H1 (cell line): ENCODE measurements around the gene MINAR2. TPM values are rescaled to one million over a fixed set of nuclear protein-coding genes. Genes with fewer than 3 reads are reported as not detected.
A peak's percentile ranks its signal among the peaks of the same experiment; 100 is the strongest.

Source experiments
- CTCF ChIA-PET: fragments of 300-600 bp; sonication (Branson Sonifier 250); formaldehyde crosslinking; loops from one replicate; lab custom pipeline; 2021; ENCODE audit not compliant: partially characterized antibody; lab: Charles Lee
- POLR2A ChIA-PET: fragments of 300-600 bp; sonication (Branson Sonifier 250); formaldehyde crosslinking; loops from one replicate; lab custom pipeline; 2021; ENCODE audit warnings: inconsistent platforms; ENCODE audit not compliant: partially characterized antibody; lab: Charles Lee
- DNase-seq, 2 experiments: peaks; one replicate each; pipeline versions ENCODE4 v3.0.0 to v3.0.0-alpha.2; 2010 to 2022; ENCODE audit warnings: low spot score in 2 of 2, low read depth in 1 of 2, mixed read lengths in 1 of 2
- FAIRE-seq: peaks from 2 replicates; lab custom pipeline; 2011; peaks lifted over from hg19 to GRCh38; lab: Jason Lieb, UNC
- H2AFZ ChIP-seq: 2 replicates; pipeline ENCODE4 v1.8.1; 2012; ENCODE audit warnings: low read length, inconsistent platforms
- H2AK5ac ChIP-seq: 2 replicates; pipeline ENCODE4 v1.6.1; 2013; ENCODE audit warnings: low read depth, low read length
- H2BK120ac ChIP-seq: replicated peaks from 2 replicates; pipeline ENCODE3; 2013; ENCODE audit warnings: low read depth, low read length, inconsistent platforms
- H2BK12ac ChIP-seq: 2 replicates; pipeline ENCODE4 v1.6.1; 2013; ENCODE audit warnings: low read depth, low read length
- H2BK15ac ChIP-seq: 2 replicates; pipeline ENCODE4 v1.6.1; 2013; ENCODE audit warnings: low read length
- H2BK20ac ChIP-seq: 2 replicates; pipeline ENCODE4 v1.6.1; 2013; ENCODE audit warnings: low read length
- H2BK5ac ChIP-seq: 2 replicates; pipeline ENCODE4 v1.6.1; 2013; ENCODE audit warnings: low read depth, low read length
- H3K14ac ChIP-seq: 2 replicates; pipeline ENCODE4 v1.6.1; 2013; ENCODE audit warnings: inconsistent platforms; ENCODE audit not compliant: insufficient read length
- H3K18ac ChIP-seq: 2 replicates; pipeline ENCODE4 v1.6.1; 2013; ENCODE audit warnings: low read length; ENCODE audit errors: extremely low read depth
- H3K23ac ChIP-seq: 2 replicates; pipeline ENCODE4 v1.6.1; 2013; ENCODE audit warnings: inconsistent platforms; ENCODE audit not compliant: insufficient read length
- H3K23me2 ChIP-seq: 2 replicates; pipeline ENCODE4 v1.6.1; 2013; ENCODE audit warnings: low read depth, low read length
- H3K27ac ChIP-seq: 2 replicates; pipeline ENCODE4 v1.6.1; 2011; ENCODE audit warnings: low read depth, low read length, inconsistent platforms
- H3K27me3 ChIP-seq, 4 experiments: replicated peaks in 1 of 4; 1 replicate in 1 of 4; 2 replicates in 3 of 4; pipeline versions ENCODE4 v1.6.1 to v1.8.1; 2011 to 2013; ENCODE audit warnings: low read length in 3 of 4, mild to moderate bottlenecking in 3 of 4, inconsistent platforms in 2 of 4, mixed read lengths in 2 of 4, moderate library complexity in 1 of 4; ENCODE audit not compliant: control insufficient read depth in 3 of 4, insufficient read depth in 3 of 4; ENCODE audit errors: extremely low read depth in 1 of 4
- H3K36me3 ChIP-seq, 4 experiments: 2 replicates each; pipeline versions ENCODE4 v1.6.1 to v1.8.1; 2011 to 2013; ENCODE audit warnings: mild to moderate bottlenecking in 4 of 4, low read length in 3 of 4, moderate library complexity in 2 of 4, control low read depth in 1 of 4, inconsistent platforms in 1 of 4; ENCODE audit not compliant: insufficient read depth in 4 of 4, control insufficient read depth in 2 of 4
- H3K4ac ChIP-seq: replicated peaks from 2 replicates; pipeline ENCODE3; 2013; ENCODE audit warnings: low read length, low read depth, mixed read lengths, inconsistent platforms; ENCODE audit not compliant: insufficient read length
- H3K4me1 ChIP-seq, 4 experiments: replicated peaks in 1 of 4; 1 replicate in 1 of 4; 2 replicates in 3 of 4; pipeline versions ENCODE4 v1.6.1 to v1.8.1; 2011 to 2013; ENCODE audit warnings: low read length in 3 of 4, inconsistent platforms in 2 of 4, mixed read lengths in 1 of 4; ENCODE audit not compliant: insufficient read depth in 4 of 4, control insufficient read depth in 3 of 4
- H3K4me2 ChIP-seq, 2 experiments: 2 replicates each; pipeline versions ENCODE4 v1.6.1 to v1.8.1; 2011 to 2013; ENCODE audit warnings: low read depth in 2 of 2, low read length in 2 of 2, control low read depth in 1 of 2, inconsistent platforms in 1 of 2, mild to moderate bottlenecking in 1 of 2; ENCODE audit not compliant: insufficient read depth in 1 of 2
- H3K4me3 ChIP-seq, 4 experiments: fragments of 200-600, 300-600 bp in 1 of 4; sonication (generic), shearing (Covaris generic), sonication (Bioruptor Twin) in 1 of 4; 2 replicates each; pipeline versions ENCODE4 v1.5.1 to v1.8.1; 2011 to 2016; ENCODE audit warnings: low read length in 4 of 4, low read depth in 3 of 4, control low read depth in 2 of 4, inconsistent platforms in 2 of 4, mild to moderate bottlenecking in 2 of 4, mixed read lengths in 1 of 4, moderate library complexity in 1 of 4; ENCODE audit not compliant: insufficient read depth in 2 of 4; ENCODE audit errors: extremely low read depth in 1 of 4
- H3K56ac ChIP-seq: replicated peaks from 2 replicates; pipeline ENCODE3; 2013; ENCODE audit warnings: low read depth, mild to moderate bottlenecking, mixed read lengths, low read length, inconsistent platforms; ENCODE audit not compliant: insufficient read length
- H3K79me1 ChIP-seq: 2 replicates; pipeline ENCODE4 v1.6.1; 2013; ENCODE audit warnings: low read depth, low read length, control low read depth
- H3K79me2 ChIP-seq, 2 experiments: 2 replicates each; pipeline versions ENCODE4 v1.6.1 to v1.8.1; 2012 to 2013; ENCODE audit warnings: low read length in 2 of 2, mild to moderate bottlenecking in 2 of 2, inconsistent platforms in 1 of 2; ENCODE audit not compliant: insufficient read depth in 2 of 2, control insufficient read depth in 1 of 2
- H3K9ac ChIP-seq, 4 experiments: replicated peaks in 1 of 4; 1 replicate in 1 of 4; 2 replicates in 3 of 4; pipeline versions ENCODE4 v1.6.1 to v1.8.1; 2011 to 2013; ENCODE audit warnings: low read depth in 3 of 4, low read length in 3 of 4, control low read depth in 2 of 4, mild to moderate bottlenecking in 2 of 4, moderate library complexity in 2 of 4, inconsistent platforms in 1 of 4; ENCODE audit errors: extremely low read depth in 1 of 4
- H3K9me3 ChIP-seq, 2 experiments: 2 replicates each; pipeline versions ENCODE4 v1.6.1 to v1.8.1; 2012 to 2013; ENCODE audit warnings: mild to moderate bottlenecking in 2 of 2, moderate library complexity in 2 of 2, control low read depth in 1 of 2, inconsistent platforms in 1 of 2, low read depth in 1 of 2, low read length in 1 of 2, mixed read lengths in 1 of 2; ENCODE audit not compliant: insufficient read depth in 2 of 2
- H4K20me1 ChIP-seq, 2 experiments: replicated peaks in 1 of 2; 2 replicates each; pipeline versions ENCODE3 to v1.8.1; 2011 to 2013; ENCODE audit warnings: inconsistent platforms in 2 of 2, low read length in 2 of 2, mild to moderate bottlenecking in 1 of 2; ENCODE audit not compliant: insufficient read depth in 2 of 2, control insufficient read depth in 1 of 2
- H4K5ac ChIP-seq: 2 replicates; pipeline ENCODE4 v1.6.1; 2013; ENCODE audit warnings: low read length, low read depth, mixed read lengths, inconsistent platforms; ENCODE audit not compliant: insufficient read length
- H4K8ac ChIP-seq: 2 replicates; pipeline ENCODE4 v1.8.0; 2013; ENCODE audit warnings: mild to moderate bottlenecking, moderate library complexity, low read length, inconsistent platforms; ENCODE audit not compliant: insufficient read depth; ENCODE audit errors: extremely low read depth
- H4K91ac ChIP-seq: replicated peaks from 2 replicates; pipeline ENCODE3; 2013; ENCODE audit warnings: low read length, mixed read lengths, inconsistent platforms; ENCODE audit not compliant: insufficient read length
- BACH1 ChIP-seq: IDR thresholded peaks from 2 replicates; pipeline ENCODE4 v1.6.1; 2012; ENCODE audit warnings: low read length, improper control_type of control experiment
- CHD1 ChIP-seq: IDR thresholded peaks from 2 replicates; pipeline ENCODE4 v1.6.1; 2012; ENCODE audit warnings: low read depth, low read length, improper control_type of control experiment
- EP300 ChIP-seq, 2 experiments: IDR thresholded peaks; 1 replicate in 1 of 2; 2 replicates in 1 of 2; pipeline ENCODE4 v1.6.1; 2011 to 2012; ENCODE audit warnings: low read depth in 2 of 2, low read length in 2 of 2, mild to moderate bottlenecking in 2 of 2, borderline replicate concordance in 1 of 2, inconsistent platforms in 1 of 2, moderate library complexity in 1 of 2
- EZH2 ChIP-seq: fragments of 200-600 bp; sonication (generic); IDR thresholded peaks from 2 replicates; pipeline ENCODE4 v1.7.1; 2012; ENCODE audit warnings: low read depth, mild to moderate bottlenecking, moderate library complexity, low read length, inconsistent platforms; ENCODE audit not compliant: severe bottlenecking
- NRF1 ChIP-seq: IDR thresholded peaks from 2 replicates; pipeline ENCODE4 v1.6.1; 2011; ENCODE audit warnings: mild to moderate bottlenecking, low read depth, low read length, improper control_type of control experiment
- POU5F1 ChIP-seq: IDR thresholded peaks from 2 replicates; pipeline ENCODE4 v1.6.1; 2011; ENCODE audit warnings: low read depth, mild to moderate bottlenecking, low read length, moderate library complexity
- RAD21 ChIP-seq, 2 experiments: IDR thresholded peaks in 1 of 2; conservative IDR thresholded peaks in 1 of 2; 2 replicates each; pipeline ENCODE4 v1.6.1; 2011; ENCODE audit warnings: low read depth in 2 of 2, low read length in 2 of 2, improper control_type of control experiment in 1 of 2, inconsistent platforms in 1 of 2, mild to moderate bottlenecking in 1 of 2, moderate library complexity in 1 of 2
- RNF2 ChIP-seq: fragments of 200-900, 300-1000 bp; sonication (generic); IDR thresholded peaks from 2 replicates; pipeline ENCODE4 v1.7.1; 2016; ENCODE audit warnings: borderline replicate concordance, low read depth, mild to moderate bottlenecking, antibody characterized with exemption, low read length; ENCODE audit not compliant: poor library complexity, severe bottlenecking; ENCODE audit errors: missing control alignments
- TCF12 ChIP-seq: IDR thresholded peaks from 2 replicates; pipeline ENCODE4 v1.6.1; 2011; ENCODE audit warnings: low read depth, mild to moderate bottlenecking, low read length
- TEAD4 ChIP-seq: IDR thresholded peaks from 2 replicates; pipeline ENCODE4 v1.6.1; 2012; ENCODE audit warnings: low read depth, low read length, inconsistent platforms, mixed read lengths
- WGBS, 2 experiments: shearing (Covaris generic) in 1 of 2; methylation state at CpG; one replicate each; pipeline versions ENCODE4 v1.1.6 to v1.1.7; 2013 to 2015; ENCODE audit warnings: low lambda C conversion rate in 2 of 2, mixed read lengths in 2 of 2, inconsistent platforms in 1 of 2, low coverage in 1 of 2, missing lambda C conversion rate in 1 of 2; ENCODE audit not compliant: insufficient replicate concordance in 2 of 2, insufficient coverage in 1 of 2, insufficient read length in 1 of 2; ENCODE audit errors: extremely low coverage in 1 of 2, missing lambda C conversion rate in 1 of 2; 5-methylcytosine and 5-hydroxymethylcytosine counted together
- polyA plus RNA-seq, 7 experiments: library from polyadenylated mRNA; depleted of rRNA in 3 of 7; stranded (reverse) in 5 of 7; unstranded in 2 of 7; fragments of >200 nt in 5 of 7; fragments of 200-250 nt in 2 of 7; gene quantifications; 1 replicate in 5 of 7; 2 replicates in 1 of 7; 4 replicates in 1 of 7; pipeline versions ENCODE4 v1.2.1 to v1.2.3, GENCODE V29; 2011 to 2013; ENCODE audit warnings: missing spikeins in 2 of 7, mixed read lengths in 2 of 7
- total RNA-seq: library from RNA; stranded (reverse); fragmentation: NEBNext Ultra II Directional; extraction: Animal tissue kit (Norgen Biotek cat#: 25700); gene quantifications from 2 replicates; pipeline ENCODE4 v1.2.1, GENCODE V29; 2021
- TF ChIP-seq, protein P1 (sequence below): IDR thresholded peaks from 2 replicates; pipeline ENCODE4 v1.6.1; 2012; ENCODE audit warnings: low read length, inconsistent platforms

Gene MINAR2
- total and polyA plus RNA-seq, 2 of the 8 experiments (the other 6 are each of a cell fraction or from before 2014, with no cell fraction given), result 0.17 TPM; not detected in 1

- Histone ChIP-seq H4K5ac (no peak overlapping the region), H4K20me1 (no peaks in the 10 kb centered on the region), H2AFZ (no peak overlapping the region), H3K9me3 (no peaks in the 10 kb centered on the region), H3K27ac (no peak overlapping the region), H3K14ac (no peak overlapping the region), H4K91ac (no peak overlapping the region), H2BK120ac (no peak overlapping the region), H2AK5ac (no peak overlapping the region), H3K23ac (no peak overlapping the region), H3K4me3 (no peak overlapping the region), H2BK12ac (no peak overlapping the region), H3K79me2 (no peaks in the 10 kb centered on the region), H2BK20ac (no peak overlapping the region), H3K4me2 (no peak overlapping the region), H3K4ac (no peak overlapping the region), H3K23me2 (no peaks in the 10 kb centered on the region), H2BK15ac (no peak overlapping the region), H3K56ac (no peak overlapping the region), H3K18ac (no peak overlapping the region), H2BK5ac (no peak overlapping the region), H4K8ac (peak overlapping the region; percentile 51; the same call in 1 of the 2 replicates), H3K27me3 (no peaks in the 10 kb centered on the region), H3K4me1 (peaks cover 0 to 2% (median under 1%) of the 10 kb centered on the region in 4 experiments; a peak in 1 of 7 replicates), H3K79me1 (no peaks in the 10 kb centered on the region), H3K36me3 (peaks cover 0 to 2% (median 0%) of the 10 kb centered on the region in 4 experiments; a peak in 2 of 8 replicates), H3K9ac (no peak overlapping the region)
- ChIA-PET CTCF (interaction anchor here (0.6 to 1.0 kb wide), 3 partner anchors 32 to 58 kb away, joined by 3 read pairs; partner anchors contain the start of gene MINAR2), POLR2A (interaction anchor here (1.5 kb wide), 1 partner anchor 10 kb away, joined by 3 read pairs; no protein-coding TSS in a partner anchor)
- 100% methylated on average over 1 of the region's 1 CpG; no CpG with 5 or more reads in 1 of the 2 experiments for WGBS, 2 experiments
- DNase-seq (no peak), FAIRE-seq (no peak)
- TF ChIP-seq EP300 (IDR thresholded peaks at IDR 0.05; ENCODE audit: borderline replicate concordance in 1 of 2, low read depth in 2 of 2, low read length in 2 of 2) (no peak), RNF2 (no peak), TEAD4 (no peak), TCF12 (no peak), RAD21 (IDR thresholded peaks at IDR 0.05 in 1 of 2, conservative IDR thresholded peaks at IDR 0.05 in 1 of 2; ENCODE audit: low read depth in 2 of 2, low read length in 2 of 2) (no peak), POU5F1 (no peak), BACH1 (no peak), NRF1 (no peak), EZH2 (no peak), CHD1 (no peak)
- TF ChIP-seq, protein P1, sequence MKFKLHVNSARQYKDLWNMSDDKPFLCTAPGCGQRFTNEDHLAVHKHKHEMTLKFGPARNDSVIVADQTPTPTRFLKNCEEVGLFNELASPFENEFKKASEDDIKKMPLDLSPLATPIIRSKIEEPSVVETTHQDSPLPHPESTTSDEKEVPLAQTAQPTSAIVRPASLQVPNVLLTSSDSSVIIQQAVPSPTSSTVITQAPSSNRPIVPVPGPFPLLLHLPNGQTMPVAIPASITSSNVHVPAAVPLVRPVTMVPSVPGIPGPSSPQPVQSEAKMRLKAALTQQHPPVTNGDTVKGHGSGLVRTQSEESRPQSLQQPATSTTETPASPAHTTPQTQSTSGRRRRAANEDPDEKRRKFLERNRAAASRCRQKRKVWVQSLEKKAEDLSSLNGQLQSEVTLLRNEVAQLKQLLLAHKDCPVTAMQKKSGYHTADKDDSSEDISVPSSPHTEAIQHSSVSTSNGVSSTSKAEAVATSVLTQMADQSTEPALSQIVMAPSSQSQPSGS, result no peak
Measured at GRCh38 chr5:129716235-129716634, 31.7 kb upstream of the MINAR2 start.
